RCC 7860 (cell line): ENCODE data around the gene TTC39B.

Source experiments
- DNase-seq: peaks from one replicate; pipeline ENCODE4 v3.0.0-alpha.2; 2015; ENCODE audit warnings: low spot score
- FAIRE-seq: peaks from 2 replicates; lab custom pipeline; 2012; peaks lifted over from hg19 to GRCh38; lab: Jason Lieb, UNC

The TTC39B gene

GRCh38 chr9:15182730-15183129 is 124.3 kb downstream of the TTC39B start:
- FAIRE-seq (no peak), DNase-seq (no peak)

DNA sequence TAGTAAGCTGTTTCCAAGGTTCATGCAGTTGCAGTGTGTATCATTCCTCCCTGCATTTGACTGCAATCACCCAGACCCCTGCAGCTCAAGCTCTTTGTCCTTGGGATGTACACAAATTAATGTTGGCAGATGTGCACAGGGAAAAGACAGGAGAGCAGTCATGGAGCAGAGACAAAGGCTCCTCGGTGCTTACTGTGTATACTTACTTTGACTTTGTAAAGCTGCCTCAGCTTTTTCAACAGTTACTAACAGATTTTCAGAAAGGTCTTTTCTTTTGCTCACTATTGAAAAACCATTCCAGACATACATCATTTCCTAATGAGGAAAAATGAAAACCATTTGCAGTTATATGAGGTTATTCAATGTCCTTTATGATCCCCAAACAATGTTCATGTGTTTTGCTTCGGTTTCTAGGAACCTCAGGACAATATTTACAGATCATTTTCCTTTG is 124.9 kb downstream of the TTC39B start:
- FAIRE-seq: no peak
- no peak for DNase-seq

DNA sequence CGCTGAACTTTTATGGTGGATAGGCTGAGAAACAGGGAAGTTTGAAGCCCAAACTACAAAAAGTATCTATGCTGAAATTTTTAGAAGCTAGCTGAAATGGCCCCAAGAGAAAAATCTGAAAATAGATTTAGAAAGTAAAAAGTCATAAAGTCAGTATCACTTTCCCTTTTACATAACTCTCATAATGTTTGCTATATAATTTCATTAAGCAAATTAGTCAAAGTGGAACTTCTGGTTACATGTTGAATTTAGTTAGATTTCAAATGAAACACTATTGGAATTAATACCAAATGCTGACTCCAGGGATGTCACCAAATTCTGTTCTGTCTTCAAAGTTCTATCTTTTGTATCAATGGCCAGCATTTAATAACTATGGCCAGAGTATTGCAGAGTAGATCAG is 126.9 kb downstream of the TTC39B start:
- FAIRE-seq (no peak), DNase-seq (no peak)

DNA sequence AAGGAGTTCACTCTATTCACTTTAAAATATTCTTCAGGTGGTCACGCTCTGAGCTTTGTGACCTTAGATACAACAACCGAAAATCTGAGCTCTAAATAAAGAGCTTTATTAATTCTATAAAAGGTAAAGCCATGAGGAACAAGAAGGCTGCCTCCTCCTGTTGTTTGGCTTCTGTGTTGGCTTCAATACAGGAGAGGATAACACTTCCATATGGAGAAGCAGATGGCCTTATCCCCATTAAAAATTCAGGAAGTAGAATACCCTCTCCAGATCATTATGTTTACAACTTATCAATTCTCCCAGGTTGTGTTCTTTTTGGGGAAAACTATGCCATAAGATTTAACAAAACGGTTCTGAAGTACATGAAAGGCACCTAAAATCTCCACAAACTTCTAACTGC is 128.4 kb downstream of the TTC39B start:
- FAIRE-seq (no peak), DNase-seq (no peak)

DNA sequence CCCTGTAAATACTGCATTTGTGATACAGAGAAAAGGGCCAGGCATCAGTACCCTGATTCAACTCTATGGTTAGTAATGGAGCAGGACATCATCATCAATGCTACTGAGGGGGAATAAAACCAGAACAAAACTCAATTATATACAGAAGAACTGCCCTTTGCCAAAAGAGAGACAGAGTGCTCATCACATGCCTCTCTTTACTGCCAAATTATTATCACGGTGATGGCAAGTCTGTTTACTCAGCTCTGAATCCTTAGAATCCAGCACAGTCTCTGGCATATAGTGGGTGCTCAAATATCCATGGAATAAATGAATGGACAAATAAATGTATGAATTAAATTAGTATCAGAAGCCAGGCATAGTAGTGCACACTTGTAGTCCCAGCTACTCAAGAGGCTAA is 130.2 kb downstream of the TTC39B start:
- DNase-seq: no peak
- no peak for FAIRE-seq

GRCh38 chr9:15163931-15164330 is 143.1 kb downstream of the TTC39B start:
- FAIRE-seq (no peak), DNase-seq (no peak)

DNA sequence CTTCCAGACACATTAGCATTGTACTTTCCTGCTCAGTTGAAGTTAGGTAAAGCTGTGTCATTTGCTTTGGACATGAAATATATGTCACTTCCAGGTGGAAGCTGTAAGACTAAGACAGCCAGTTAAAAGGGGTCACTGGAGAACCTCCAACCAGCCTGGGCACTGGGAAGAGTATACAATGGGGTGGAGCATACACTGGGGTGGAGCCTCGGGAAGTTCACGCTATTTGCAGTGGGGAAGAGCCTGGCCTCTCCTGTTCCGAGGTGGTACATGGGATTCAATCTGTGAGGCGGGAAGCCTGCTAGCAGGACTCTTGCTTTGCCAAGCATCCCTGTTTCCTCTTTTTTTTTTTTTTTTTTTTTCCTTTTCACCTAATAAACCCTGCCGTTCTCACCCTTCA is 145.3 kb downstream of the TTC39B start:
- DNase-seq (no peak), FAIRE-seq (no peak)

DNA sequence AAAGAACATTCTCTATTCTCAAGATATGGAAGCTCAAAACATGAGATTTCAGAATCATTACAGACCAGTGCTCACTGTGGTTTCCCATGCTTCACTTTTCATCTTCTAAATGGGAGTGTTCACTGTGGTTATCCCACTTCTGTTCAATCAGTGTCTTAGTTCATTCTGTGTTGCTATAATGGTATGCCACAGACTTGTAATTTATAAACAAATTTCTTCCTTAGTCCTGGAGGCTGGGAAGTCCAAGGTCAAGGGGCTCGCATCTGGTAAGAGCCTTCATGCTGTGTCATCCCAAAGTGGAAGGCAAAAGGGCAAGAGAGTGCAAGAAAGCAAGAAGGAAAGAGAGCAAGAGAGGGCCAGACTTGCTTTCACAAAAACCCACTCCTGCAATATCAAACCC is 146.3 kb downstream of the TTC39B start:
- no peak for DNase-seq

GRCh38 chr9:15158064-15158463 is 149.0 kb downstream of the TTC39B start:
- no peak for FAIRE-seq
- DNase-seq: no peak

More for the DNA sequence above, 146.3 kb downstream of the TTC39B start:
- no peak for FAIRE-seq

DNA sequence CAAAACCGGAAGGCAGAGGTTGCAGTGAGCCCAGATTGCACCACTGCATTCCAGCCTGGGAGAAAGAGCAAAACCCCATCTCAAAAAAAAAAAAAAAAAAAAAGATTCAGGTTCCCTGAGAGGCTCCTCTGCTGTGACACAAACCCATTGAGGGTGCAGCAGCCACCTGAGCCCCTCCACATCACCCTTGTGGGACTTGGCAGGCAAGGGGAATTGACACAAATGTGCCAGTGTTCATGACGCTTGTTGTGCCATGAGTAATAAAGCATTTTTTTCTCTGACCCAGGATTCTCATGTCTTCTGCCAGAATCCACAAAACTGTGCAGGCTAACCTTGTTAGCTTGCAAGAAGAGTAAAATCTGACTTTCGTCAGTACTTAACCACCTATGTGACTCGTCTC is 149.6 kb downstream of the TTC39B start:
- DNase-seq (no peak), FAIRE-seq (no peak)

GRCh38 chr9:15156241-15156640 is 150.8 kb downstream of the TTC39B start:
- FAIRE-seq: no peak

DNA sequence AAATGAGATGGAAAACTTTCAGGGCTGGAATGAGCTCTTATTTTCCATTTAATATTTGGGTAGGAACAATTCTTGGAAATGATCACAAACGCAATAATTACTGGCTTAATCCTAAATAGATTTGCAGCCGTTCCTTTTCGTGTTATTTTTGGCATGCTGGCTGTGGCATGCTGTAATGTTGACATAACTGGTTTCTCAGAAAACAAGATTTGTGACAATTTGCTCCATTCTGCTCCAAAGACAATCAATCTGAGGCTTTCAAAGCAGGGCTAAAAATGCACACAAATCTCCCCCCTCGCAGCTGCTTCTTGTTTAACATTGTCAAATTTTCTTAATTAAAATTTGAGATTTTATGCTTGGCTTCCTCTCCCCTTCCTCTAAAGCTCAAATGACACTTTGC is 151.2 kb downstream of the TTC39B start:
- FAIRE-seq (no peak), DNase-seq (no peak)

More at GRCh38 chr9:15156241-15156640, 150.8 kb downstream of the TTC39B start:
- DNase-seq: no peak

- FAIRE-seq (no peak), DNase-seq (no peak)
Measured at GRCh38 chr9:15155323-15155722, 151.7 kb downstream of the TTC39B start.

DNA sequence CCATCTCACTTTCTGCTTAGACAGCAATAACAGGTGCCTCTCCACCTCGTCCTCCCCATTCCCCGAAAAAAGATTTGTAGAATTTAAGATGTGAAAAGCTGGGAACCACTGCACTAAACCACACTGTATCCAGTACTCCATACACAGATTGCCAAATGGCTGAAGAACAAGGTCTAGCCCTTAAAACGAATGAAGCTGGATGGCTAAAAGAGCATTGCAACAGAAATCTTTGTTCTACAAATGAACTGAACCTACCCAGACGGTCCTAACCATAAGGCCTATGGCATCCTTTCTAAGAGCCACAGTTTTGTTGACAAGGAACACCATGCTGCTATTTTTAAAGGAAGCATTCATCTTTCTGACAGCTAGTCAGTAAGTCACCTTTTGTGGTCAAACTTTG is 152.3 kb downstream of the TTC39B start:
- DNase-seq (no peak), FAIRE-seq (no peak)

GRCh38 chr9:15153961-15154360 is 153.1 kb downstream of the TTC39B start:
- no peak for FAIRE-seq

DNA sequence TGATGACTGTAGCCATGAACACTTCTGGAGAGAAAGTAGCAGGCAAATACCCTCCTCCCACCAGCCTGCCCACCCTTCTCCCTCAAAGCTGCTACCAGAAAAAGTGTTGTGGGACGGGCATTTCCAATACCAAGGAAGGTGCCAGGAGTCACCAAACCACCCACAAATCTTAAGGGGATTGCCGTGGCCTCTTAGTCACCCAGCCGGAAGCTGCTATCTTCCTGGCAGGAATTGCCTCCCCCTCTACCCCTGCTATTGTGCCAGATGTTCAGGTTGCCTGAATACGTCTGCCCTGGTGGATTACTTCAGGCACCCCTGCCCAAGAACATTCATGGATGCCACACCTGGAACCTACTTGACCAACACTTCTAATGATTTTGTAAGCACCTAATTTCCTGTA is 156.1 kb downstream of the TTC39B start:
- DNase-seq (no peak), FAIRE-seq (no peak)

More at GRCh38 chr9:15153961-15154360, 153.1 kb downstream of the TTC39B start:
- no peak for DNase-seq

DNA sequence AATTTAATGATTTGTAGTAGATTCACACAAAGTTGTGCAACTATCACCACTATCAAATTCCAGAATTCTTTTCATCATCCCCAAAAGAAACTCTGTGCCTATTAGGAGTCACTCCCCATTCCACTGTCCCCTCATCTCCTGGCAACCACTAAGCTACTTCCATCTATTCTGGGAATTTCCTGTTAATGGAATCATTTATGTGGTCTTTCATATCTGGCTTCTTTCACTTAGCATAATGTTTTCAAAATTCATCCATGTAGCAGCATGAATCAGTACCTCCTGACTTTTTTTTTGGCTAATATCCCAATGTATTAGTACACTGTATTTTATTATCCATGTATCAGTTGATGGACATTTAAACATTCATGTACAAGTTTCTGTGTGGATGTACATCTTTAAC is 157.6 kb downstream of the TTC39B start:
- no peak for FAIRE-seq

GRCh38 chr9:15146268-15146700 is 160.7 kb downstream of the TTC39B start:
- no peak for FAIRE-seq
- no peak for DNase-seq

More for the DNA sequence above, 157.6 kb downstream of the TTC39B start:
- DNase-seq: no peak

DNA sequence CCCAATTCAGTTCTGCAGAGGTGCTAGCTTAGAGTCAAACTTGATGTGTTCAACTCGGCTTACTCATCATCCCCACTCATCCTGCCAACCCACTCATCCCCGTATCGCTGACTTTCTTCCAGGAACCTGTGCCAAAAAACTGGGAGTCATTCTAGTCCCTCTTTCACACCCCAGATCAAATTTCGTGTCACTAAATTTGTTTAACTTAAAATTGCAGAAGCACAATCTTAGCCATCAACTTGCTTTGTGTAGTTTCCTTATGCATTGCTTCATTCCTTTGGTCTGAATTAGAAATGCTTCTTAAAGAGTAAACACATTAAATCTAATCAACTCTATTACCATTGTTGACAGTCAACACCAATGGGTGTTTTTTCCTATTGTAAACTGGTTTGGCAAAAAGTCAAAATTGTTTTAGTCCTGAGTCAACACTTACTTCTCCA is 162.4 kb downstream of the TTC39B start:
- FAIRE-seq: no peak
- DNase-seq: no peak

DNA sequence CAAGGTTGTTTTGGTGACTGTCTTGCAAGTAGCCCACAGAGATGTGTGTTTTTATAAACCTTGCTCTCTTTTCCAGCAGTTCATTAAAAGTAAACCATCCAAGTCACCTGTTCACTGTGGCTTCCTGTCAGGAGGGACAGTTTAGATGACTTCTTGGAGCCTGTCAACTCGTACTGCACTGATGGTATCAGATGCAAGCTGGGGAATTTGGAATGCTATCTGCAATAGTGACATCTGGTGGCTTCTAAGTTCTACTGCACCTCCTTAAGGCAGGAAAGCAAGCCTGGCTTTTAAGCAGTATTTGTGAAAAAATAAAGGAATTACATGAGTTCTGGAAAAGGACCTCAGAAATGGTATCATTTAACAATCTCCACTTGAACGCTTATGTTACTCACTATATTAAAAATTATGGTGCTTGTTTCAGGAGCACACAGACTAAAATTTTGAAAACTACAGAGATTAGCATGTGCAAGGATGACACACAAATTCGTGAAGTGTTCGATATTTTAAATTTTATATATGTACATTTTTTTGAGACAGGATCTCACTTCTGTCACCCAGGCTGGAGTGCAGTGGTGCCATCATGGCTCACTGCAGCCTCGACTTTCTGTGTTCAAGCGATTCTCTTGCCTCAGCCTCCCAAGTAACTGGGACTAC is 164.0 kb downstream of the TTC39B start:
- peak; percentile 26 for DNase-seq
- no peak for FAIRE-seq

DNA sequence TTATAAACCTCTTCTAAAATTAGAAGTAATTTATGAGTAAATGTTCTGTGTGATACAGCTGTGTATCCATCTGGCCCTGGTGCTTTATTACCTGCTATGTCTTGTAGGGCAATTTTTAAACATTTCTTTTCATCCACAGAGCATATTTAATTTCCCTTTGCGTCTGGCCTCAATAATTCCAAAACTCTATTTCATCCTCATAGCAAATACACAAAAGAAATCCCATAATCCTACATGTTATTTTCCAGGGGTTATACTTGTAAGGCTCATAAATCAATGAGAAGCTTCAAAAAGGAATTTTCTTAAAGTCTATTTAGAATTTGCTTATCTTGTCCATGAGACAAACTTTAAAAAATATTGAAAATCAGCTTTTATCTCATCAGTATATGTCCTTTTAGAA is 167.0 kb downstream of the TTC39B start:
- DNase-seq (no peak), FAIRE-seq (no peak)

DNA sequence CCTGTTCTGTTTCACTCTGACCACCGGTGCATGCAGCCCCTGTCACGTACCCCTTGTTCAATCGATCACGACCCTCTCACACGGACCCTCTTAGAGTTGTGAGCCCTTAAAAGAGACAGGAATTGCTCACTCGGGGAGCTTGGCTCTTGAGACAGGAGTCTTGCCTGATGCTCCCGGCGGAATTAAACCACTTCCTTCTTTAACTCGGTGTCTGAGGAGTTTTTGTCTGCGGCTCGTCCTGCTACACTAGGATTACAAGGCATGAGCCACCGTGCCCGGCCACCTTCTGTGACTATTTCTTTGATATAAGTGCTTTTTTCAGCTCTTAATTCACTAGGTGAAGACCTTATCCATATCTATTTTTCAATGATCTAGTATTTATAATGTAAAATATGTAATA is 167.5 kb downstream of the TTC39B start:
- no peak for FAIRE-seq
- DNase-seq: no peak

DNA sequence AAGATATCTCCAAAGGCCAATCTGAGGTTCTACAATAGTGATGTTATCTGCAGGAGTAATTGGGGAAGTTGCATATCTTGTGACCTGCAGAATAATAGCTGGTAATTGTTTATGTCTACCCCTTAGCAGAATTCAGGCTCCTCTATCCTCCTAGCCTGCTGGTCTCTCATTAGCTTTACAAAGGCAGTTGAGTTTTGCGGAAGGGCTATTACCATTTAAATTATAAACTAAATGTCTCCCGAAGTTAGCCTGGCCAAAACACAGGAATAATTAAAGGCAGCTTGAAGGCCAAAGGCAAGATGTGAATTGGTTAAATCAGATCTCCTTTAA is 168.7 kb downstream of the TTC39B start:
- FAIRE-seq (no peak), DNase-seq (no peak)
